Neuronal stem cell (in vitro differentiated cells): Measurements from ENCODE around the gene ADAMTS18.

ENCODE experiments used
- DNase-seq: peaks from one replicate; pipeline ENCODE4 v3.0.0-alpha.2; 2013; ENCODE audit warnings: low spot score
- H2AFZ ChIP-seq: one replicate; pipeline ENCODE4 v1.6.1; 2013; ENCODE audit warnings: mild to moderate bottlenecking, low read length, inconsistent platforms
- H2AK5ac ChIP-seq: 2 replicates; pipeline ENCODE4 v1.6.1; 2013; ENCODE audit warnings: low read depth, mild to moderate bottlenecking, inconsistent platforms, low read length, moderate library complexity, mixed read lengths
- H2BK120ac ChIP-seq: 2 replicates; pipeline ENCODE4 v1.6.1; 2013; ENCODE audit warnings: low read depth, mild to moderate bottlenecking, inconsistent platforms, low read length, moderate library complexity, mixed read lengths
- H2BK12ac ChIP-seq: one replicate; pipeline ENCODE4 v1.6.1; 2013; ENCODE audit warnings: low read length, inconsistent platforms
- H2BK15ac ChIP-seq: 2 replicates; pipeline ENCODE4 v1.6.1; 2013; ENCODE audit warnings: mild to moderate bottlenecking, low read length, inconsistent platforms, mixed read lengths
- H2BK5ac ChIP-seq: one replicate; pipeline ENCODE4 v1.6.1; 2013; ENCODE audit warnings: inconsistent platforms, mild to moderate bottlenecking, low read length, moderate library complexity
- H3K14ac ChIP-seq: one replicate; pipeline ENCODE4 v1.6.1; 2013; ENCODE audit warnings: low read length, inconsistent platforms
- H3K18ac ChIP-seq: 2 replicates; pipeline ENCODE4 v1.6.1; 2013; ENCODE audit warnings: low read length, inconsistent platforms
- H3K23ac ChIP-seq: 2 replicates; pipeline ENCODE4 v1.6.1; 2013; ENCODE audit warnings: low read depth, mild to moderate bottlenecking, mixed read lengths, low read length, inconsistent platforms; ENCODE audit not compliant: poor library complexity
- H3K27ac ChIP-seq: replicated peaks from 3 replicates; pipeline ENCODE4 v1.5.1; 2013; ENCODE audit warnings: low read length, inconsistent platforms
- H3K27me3 ChIP-seq, 3 experiments: 2 replicates each; pipeline ENCODE4 v1.6.1; 2013; ENCODE audit warnings: low read length in 3 of 3, mild to moderate bottlenecking in 2 of 3, inconsistent platforms in 1 of 3, low read depth in 1 of 3, mixed read lengths in 1 of 3, moderate library complexity in 1 of 3; ENCODE audit not compliant: control insufficient read depth in 3 of 3, insufficient read depth in 3 of 3
- H3K36me3 ChIP-seq, 2 donors: replicated peaks in 1 of 2; 2 replicates each; pipeline ENCODE4 v1.6.1; 2013; ENCODE audit warnings: low read length in 2 of 2; ENCODE audit not compliant: control insufficient read depth in 2 of 2, insufficient read depth in 2 of 2
- H3K4ac ChIP-seq: 2 replicates; pipeline ENCODE4 v1.6.1; 2013; ENCODE audit warnings: inconsistent platforms, mild to moderate bottlenecking, low read length, moderate library complexity
- H3K4me1 ChIP-seq, 2 donors: 1 replicate in 1 of 2; 2 replicates in 1 of 2; pipeline ENCODE4 v1.6.1; 2013; ENCODE audit warnings: low read length in 2 of 2, low read depth in 1 of 2; ENCODE audit not compliant: control insufficient read depth in 2 of 2, insufficient read depth in 1 of 2
- H3K4me2 ChIP-seq: one replicate; pipeline ENCODE4 v1.6.1; 2013; ENCODE audit warnings: mild to moderate bottlenecking, low read length, inconsistent platforms; ENCODE audit not compliant: insufficient read depth, poor library complexity, severe bottlenecking
- H3K4me3 ChIP-seq, 2 donors: 2 replicates each; pipeline ENCODE4 v1.5.1; 2013; ENCODE audit warnings: low read length in 2 of 2, mild to moderate bottlenecking in 2 of 2, inconsistent platforms in 1 of 2, moderate library complexity in 1 of 2
- H3K79me1 ChIP-seq: one replicate; pipeline ENCODE4 v1.6.1; 2013; ENCODE audit warnings: low read depth, mild to moderate bottlenecking, inconsistent platforms, low read length, moderate library complexity
- H3K9ac ChIP-seq: one replicate; pipeline ENCODE4 v1.6.1; 2013; ENCODE audit warnings: mild to moderate bottlenecking, low read depth, low read length, inconsistent platforms; ENCODE audit not compliant: poor library complexity
- H3K9me3 ChIP-seq, 2 donors: replicated peaks in 1 of 2; 2 replicates each; pipeline versions ENCODE3 to v1.6.1; 2013; ENCODE audit warnings: low read length in 2 of 2, mild to moderate bottlenecking in 2 of 2, inconsistent platforms in 1 of 2, low read depth in 1 of 2, mixed read lengths in 1 of 2, moderate library complexity in 1 of 2; ENCODE audit not compliant: control insufficient read depth in 2 of 2, insufficient read depth in 1 of 2
- H4K8ac ChIP-seq: one replicate; pipeline ENCODE4 v1.6.1; 2013; ENCODE audit warnings: low read depth, mild to moderate bottlenecking, inconsistent platforms, low read length, moderate library complexity
- H4K91ac ChIP-seq: one replicate; pipeline ENCODE4 v1.6.1; 2013; ENCODE audit warnings: low read length, low read depth, mild to moderate bottlenecking, inconsistent platforms; ENCODE audit not compliant: poor library complexity
- WGBS, 2 donors: extraction: QIAGEN DNeasy Blood & Tissue Kit; methylation state at CpG; one replicate each; pipeline ENCODE4 v1.1.7; 2013; ENCODE audit warnings: missing lambda C conversion rate in 2 of 2, mixed read lengths in 1 of 2; ENCODE audit not compliant: insufficient read length in 2 of 2, insufficient replicate concordance in 1 of 2; ENCODE audit errors: extremely low coverage in 2 of 2; 5-methylcytosine and 5-hydroxymethylcytosine counted together

The ADAMTS18 gene

DNA sequence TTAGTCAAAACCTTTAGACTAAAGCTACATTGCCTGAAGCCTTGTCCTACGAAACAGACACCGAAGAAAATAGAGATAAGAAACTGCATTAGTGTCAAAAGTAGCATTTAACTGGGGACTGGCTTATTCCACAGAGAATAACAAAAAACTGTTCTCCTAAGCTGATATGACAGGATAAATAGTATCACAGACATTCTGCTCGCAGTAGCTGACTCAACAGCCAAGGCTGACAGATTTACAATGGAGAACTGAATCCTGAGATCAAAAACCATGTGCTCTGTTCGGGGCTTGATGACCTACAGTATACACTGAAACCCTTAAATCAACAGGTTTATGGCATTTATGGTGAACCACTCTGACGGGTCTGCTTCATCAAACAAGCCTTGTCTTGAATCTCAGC lies 25.5 kb downstream of the ADAMTS18 start:
- no peak for DNase-seq
- H3K27ac ChIP-seq: no peak overlapping the region
- H3K27me3 ChIP-seq: no peaks in the 10 kb centered on the region
- no peak overlapping the region for H3K9ac ChIP-seq
- no peak overlapping the region for H2BK120ac ChIP-seq
- no peak overlapping the region for H3K4me3 ChIP-seq
- H2BK5ac ChIP-seq: no peak overlapping the region
- no peak overlapping the region for H2AK5ac ChIP-seq
- no peak overlapping the region for H4K8ac ChIP-seq
- H2BK12ac ChIP-seq: no peak overlapping the region
- H3K23ac ChIP-seq: no peak overlapping the region
- H2AFZ ChIP-seq: no peak overlapping the region
- no peak overlapping the region for H4K91ac ChIP-seq
- H3K79me1 ChIP-seq: no peaks in the 10 kb centered on the region
- no peak overlapping the region for H3K14ac ChIP-seq
- H3K18ac ChIP-seq: no peak overlapping the region
- no peak overlapping the region for H2BK15ac ChIP-seq
- no CpG with 5 or more reads among the region's 5 CpGs for WGBS, 2 donors
- H3K4me2 ChIP-seq: no peak overlapping the region
- H3K4me1 ChIP-seq: peaks cover 0 to 8% of the 10 kb centered on the region in 2 donors
- H3K9me3 ChIP-seq: no peaks in the 10 kb centered on the region
- no peaks in the 10 kb centered on the region for H3K36me3 ChIP-seq
- no peak overlapping the region for H3K4ac ChIP-seq

- Histone ChIP-seq H3K36me3 (no peaks in the 10 kb centered on the region), H3K4me3 (no peak overlapping the region), H3K4me1 (peaks cover 0 to 8% of the 10 kb centered on the region in 2 donors), H2AK5ac (no peak overlapping the region), H3K27ac (no peak overlapping the region), H3K4me2 (no peak overlapping the region), H4K91ac (no peak overlapping the region), H2BK5ac (no peak overlapping the region), H2AFZ (no peak overlapping the region), H3K23ac (no peak overlapping the region), H3K79me1 (no peaks in the 10 kb centered on the region), H3K9me3 (no peaks in the 10 kb centered on the region), H2BK120ac (no peak overlapping the region), H3K14ac (no peak overlapping the region), H3K27me3 (no peaks in the 10 kb centered on the region), H3K18ac (no peak overlapping the region), H3K9ac (no peak overlapping the region), H3K4ac (no peak overlapping the region), H2BK15ac (no peak overlapping the region), H2BK12ac (no peak overlapping the region), H4K8ac (no peak overlapping the region)
- no peak for DNase-seq
Observed at GRCh38 chr16:77408607-77409006, 26.2 kb downstream of the ADAMTS18 start.

DNA sequence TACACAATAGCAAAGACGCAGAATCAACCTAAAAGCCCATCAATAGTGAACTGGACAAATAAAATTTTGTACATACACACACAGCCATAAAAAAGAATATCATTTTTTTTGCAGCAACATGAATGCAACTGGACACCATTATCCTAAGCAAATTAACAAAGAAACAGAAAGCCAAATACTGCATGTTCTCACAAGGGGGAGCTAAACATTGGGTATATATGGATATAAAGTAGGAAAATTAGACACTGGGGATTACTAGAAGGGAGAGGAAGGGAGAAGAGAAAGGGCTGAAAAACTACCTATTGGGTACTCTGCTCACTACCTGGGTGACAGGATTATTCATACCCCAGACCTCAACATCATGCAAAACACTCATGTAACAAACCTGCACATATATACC lies 28.2 kb downstream of the ADAMTS18 start:
- Histone ChIP-seq H3K9ac (no peak overlapping the region), H3K27me3 (no peaks in the 10 kb centered on the region), H3K18ac (no peak overlapping the region), H3K9me3 (no peaks in the 10 kb centered on the region), H3K4me2 (no peak overlapping the region), H3K79me1 (no peaks in the 10 kb centered on the region), H3K23ac (no peak overlapping the region), H2BK120ac (no peak overlapping the region), H3K4ac (no peak overlapping the region), H3K14ac (no peak overlapping the region), H2BK15ac (no peak overlapping the region), H2AK5ac (no peak overlapping the region), H3K4me3 (no peak overlapping the region), H3K36me3 (no peaks in the 10 kb centered on the region), H2AFZ (no peak overlapping the region), H2BK5ac (no peak overlapping the region), H3K4me1 (peaks cover 0 to 8% of the 10 kb centered on the region in 2 donors), H4K91ac (no peak overlapping the region), H3K27ac (no peak overlapping the region), H4K8ac (no peak overlapping the region), H2BK12ac (no peak overlapping the region)
- WGBS, 2 donors: no CpG with 5 or more reads among the region's 1 CpG
- DNase-seq: no peak

DNA sequence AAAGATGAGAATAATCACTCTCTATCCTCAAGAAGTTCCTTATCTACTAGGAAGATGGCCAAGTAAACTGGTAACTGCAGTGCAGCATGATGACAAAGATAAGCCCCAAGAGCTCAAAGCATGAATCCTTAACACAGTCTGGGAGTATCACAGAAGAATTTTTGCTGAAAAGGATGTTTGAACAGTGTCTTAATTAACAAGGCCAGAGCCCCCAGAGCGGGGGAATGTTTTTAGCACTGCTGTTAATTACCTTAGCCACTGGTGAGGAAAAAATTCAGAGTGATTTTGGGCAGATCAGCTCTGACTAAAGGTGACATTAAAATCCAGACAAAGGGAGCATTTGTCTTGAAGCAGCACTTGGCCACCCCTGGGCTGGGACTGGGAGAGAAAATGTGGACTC lies 30.1 kb downstream of the ADAMTS18 start:
- H3K4me3 ChIP-seq: no peak overlapping the region
- no peak overlapping the region for H2AFZ ChIP-seq

More for the DNA sequence above, 30.1 kb downstream of the ADAMTS18 start:
- Histone ChIP-seq H3K4me1 (peaks cover 0 to 8% of the 10 kb centered on the region in 2 donors), H3K4ac (no peak overlapping the region), H3K18ac (no peak overlapping the region), H2BK120ac (no peak overlapping the region), H3K14ac (no peak overlapping the region), H3K4me2 (no peak overlapping the region), H3K79me1 (no peaks in the 10 kb centered on the region), H3K9ac (no peak overlapping the region), H3K23ac (no peak overlapping the region), H3K27me3 (no peaks in the 10 kb centered on the region), H3K36me3 (no peaks in the 10 kb centered on the region), H3K9me3 (no peaks in the 10 kb centered on the region), H2BK5ac (no peak overlapping the region), H2AK5ac (no peak overlapping the region), H4K91ac (no peak overlapping the region), H2BK12ac (no peak overlapping the region), H4K8ac (no peak overlapping the region), H2BK15ac (no peak overlapping the region), H3K27ac (no peak overlapping the region)
- DNase-seq: no peak
- no CpG with 5 or more reads among the region's 1 CpG for WGBS, 2 donors
